Lower leg skin (tissue), 3 donors: ENCODE results near the gene SORL1.

Source experiments
- POLR2A ChIP-seq, 2 donors: fragments of 450-650 bp; IDR thresholded peaks; one replicate each; pipeline ENCODE4 v1.6.1; 2016 to 2017; ENCODE audit warnings: antibody characterized with exemption in 2 of 2, mild to moderate bottlenecking in 1 of 2, moderate library complexity in 1 of 2
- TF ChIP-seq, protein P1 (sequence below), 3 donors: fragments of 450-650 bp; IDR thresholded peaks; one replicate each; pipeline ENCODE4 v1.5.1; 2016; ENCODE audit warnings: antibody characterized with exemption in 3 of 3, mild to moderate bottlenecking in 3 of 3, moderate library complexity in 2 of 3

GRCh38 chr11:121550247-121551030 is 98.3 kb downstream of the SORL1 start:
- no peak for TF ChIP-seq POLR2A (IDR thresholded peaks at IDR 0.05)
- TF ChIP-seq, protein P1, sequence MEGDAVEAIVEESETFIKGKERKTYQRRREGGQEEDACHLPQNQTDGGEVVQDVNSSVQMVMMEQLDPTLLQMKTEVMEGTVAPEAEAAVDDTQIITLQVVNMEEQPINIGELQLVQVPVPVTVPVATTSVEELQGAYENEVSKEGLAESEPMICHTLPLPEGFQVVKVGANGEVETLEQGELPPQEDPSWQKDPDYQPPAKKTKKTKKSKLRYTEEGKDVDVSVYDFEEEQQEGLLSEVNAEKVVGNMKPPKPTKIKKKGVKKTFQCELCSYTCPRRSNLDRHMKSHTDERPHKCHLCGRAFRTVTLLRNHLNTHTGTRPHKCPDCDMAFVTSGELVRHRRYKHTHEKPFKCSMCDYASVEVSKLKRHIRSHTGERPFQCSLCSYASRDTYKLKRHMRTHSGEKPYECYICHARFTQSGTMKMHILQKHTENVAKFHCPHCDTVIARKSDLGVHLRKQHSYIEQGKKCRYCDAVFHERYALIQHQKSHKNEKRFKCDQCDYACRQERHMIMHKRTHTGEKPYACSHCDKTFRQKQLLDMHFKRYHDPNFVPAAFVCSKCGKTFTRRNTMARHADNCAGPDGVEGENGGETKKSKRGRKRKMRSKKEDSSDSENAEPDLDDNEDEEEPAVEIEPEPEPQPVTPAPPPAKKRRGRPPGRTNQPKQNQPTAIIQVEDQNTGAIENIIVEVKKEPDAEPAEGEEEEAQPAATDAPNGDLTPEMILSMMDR (IDR thresholded peaks at IDR 0.05) = no peak
